Forelimb muscle (tissue), 1 donor: Measurements from ENCODE around the gene GNPNAT1. TPM values are rescaled to one million over a fixed set of nuclear protein-coding genes. Genes with fewer than 3 reads are reported as not detected.
"Not testable (repeated sequence)": the region's sequence is repeated elsewhere in the genome, so short reads cannot be mapped to it uniquely, and the experiment has no call there.

Source experiments
- DNase-seq: peaks from one replicate; pipeline ENCODE4 v3.0.0-alpha.2; 2013; ENCODE audit warnings: low read depth
- polyA plus RNA-seq: library from polyadenylated mRNA; unstranded; fragments of 120-200 nt; gene quantifications from one replicate; pipeline ENCODE4 v1.2.1, GENCODE V29; 2013; ENCODE audit not compliant: insufficient read length

Gene GNPNAT1
- polyA plus RNA-seq, 1 donor: 14.1 TPM

GRCh38 chr14:52729585-52729924 lies 61.9 kb downstream of the GNPNAT1 start:
- no peak for DNase-seq

GRCh38 chr14:52729035-52729434 lies 62.4 kb downstream of the GNPNAT1 start:
- DNase-seq: not testable (repeated sequence)

- DNase-seq: not testable (repeated sequence)
These were observed 63.9 kb downstream of the GNPNAT1 start for GRCh38 chr14:52727509-52727908.

Other genes with a start within 250 kb of the GNPNAT1 start
- 5.0 TPM for gene TXNDC16, start 239.1 kb downstream of the GNPNAT1 start, polyA plus RNA-seq
- 4.2 TPM for gene GPR137C, start 238.8 kb downstream of the GNPNAT1 start, polyA plus RNA-seq
- gene ERO1A, start 96.0 kb downstream of the GNPNAT1 start, polyA plus RNA-seq: 16.4 TPM
- 103 TPM for gene PSMC6, start 84.4 kb downstream of the GNPNAT1 start, polyA plus RNA-seq
- gene STYX, start 61.4 kb downstream of the GNPNAT1 start, polyA plus RNA-seq: 14.2 TPM
- gene FERMT2, start 159.4 kb upstream of the GNPNAT1 start, polyA plus RNA-seq: 85.0 TPM